PC-9 (cell line): ENCODE data around the gene ST6GALNAC1. TPM values are rescaled to one million over a fixed set of nuclear protein-coding genes. Genes with fewer than 3 reads are reported as not detected.

Experiments
- BruUV-seq: library from RNA; stranded (reverse); fragments of 400-500 nt; replicated peaks from 2 replicates; lab custom pipeline; 2021; lab: Mats Ljungman, UMichigan
- CTCF ChIA-PET: fragments of 300-600 bp; sonication (Branson Sonifier 250); formaldehyde crosslinking; loops from one replicate; lab custom pipeline; 2022; ENCODE audit warnings: antibody characterized with exemption; lab: Charles Lee
- POLR2A ChIA-PET: fragments of 300-600 bp; sonication (Branson Sonifier 250); formaldehyde crosslinking; loops from one replicate; lab custom pipeline; 2022; ENCODE audit warnings: antibody characterized with exemption; ENCODE audit not compliant: unreplicated experiment; lab: Charles Lee
- DNase-seq, 2 experiments: peaks; one replicate each; pipeline versions ENCODE4 v3.0.0 to v3.0.0-alpha.2; 2015 to 2022; ENCODE audit warnings: mixed read lengths in 1 of 2
- H2AFZ ChIP-seq: fragments of 200-600 bp; sonication (generic); 2 replicates; pipeline ENCODE4 v1.8.1; 2017; ENCODE audit warnings: antibody characterized with exemption
- H3F3A ChIP-seq: fragments of 200-600 bp; sonication (generic); 2 replicates; pipeline ENCODE4 v1.8.1; 2017; ENCODE audit warnings: antibody characterized with exemption, mild to moderate bottlenecking, low read depth; ENCODE audit not compliant: insufficient read depth
- H3K27ac ChIP-seq: fragments of 200-600 bp; sonication (generic); 2 replicates; pipeline ENCODE4 v1.6.1; 2016; ENCODE audit warnings: mixed run types
- H3K27me3 ChIP-seq: fragments of 200-600 bp; sonication (generic); 2 replicates; pipeline ENCODE4 v1.6.1; 2016; ENCODE audit warnings: low read depth, mixed run types; ENCODE audit not compliant: insufficient read depth
- H3K36me3 ChIP-seq: fragments of 200-600 bp; sonication (generic); 2 replicates; pipeline ENCODE4 v1.6.1; 2016; ENCODE audit warnings: low read depth, mixed run types
- H3K4me1 ChIP-seq: fragments of 200-600 bp; sonication (generic); replicated peaks from 2 replicates; pipeline ENCODE4 v1.6.1; 2016; ENCODE audit warnings: mixed run types; ENCODE audit not compliant: insufficient read depth
- H3K4me2 ChIP-seq: fragments of 200-600 bp; sonication (generic); 2 replicates; pipeline ENCODE4 v1.6.1; 2017; ENCODE audit warnings: mixed run types
- H3K4me3 ChIP-seq: fragments of 200-600 bp; sonication (generic); 2 replicates; pipeline ENCODE4 v1.6.1; 2016; ENCODE audit warnings: mixed run types
- H3K79me2 ChIP-seq: fragments of 200-600 bp; sonication (generic); 2 replicates; pipeline ENCODE4 v1.6.1; 2017; ENCODE audit warnings: low read depth, mixed run types
- H3K9me2 ChIP-seq: fragments of 200-600 bp; sonication (generic); 2 replicates; pipeline ENCODE4 v1.8.1; 2017; ENCODE audit warnings: mild to moderate bottlenecking; ENCODE audit not compliant: insufficient read depth
- H3K9me3 ChIP-seq: fragments of 200-600 bp; sonication (generic); 2 replicates; pipeline ENCODE4 v1.8.1; 2016; ENCODE audit warnings: low read depth; ENCODE audit not compliant: insufficient read depth
- H4K20me1 ChIP-seq: fragments of 200-600 bp; sonication (generic); 2 replicates; pipeline ENCODE4 v1.8.1; 2017; ENCODE audit not compliant: insufficient read depth
- CTCF ChIP-seq: fragments of 200-600 bp; sonication (generic); conservative IDR thresholded peaks from 2 replicates; pipeline ENCODE4 v1.6.1; 2017; ENCODE audit warnings: mixed run types, antibody characterized with exemption, mild to moderate bottlenecking, moderate library complexity
- EZH2 ChIP-seq: fragments of 200-600 bp; sonication (generic); IDR thresholded peaks from 2 replicates; pipeline ENCODE4 v1.8.0; 2017; ENCODE audit warnings: antibody characterized with exemption, low read depth
- intact Hi-C: fragments of 100-400 bp; cut with micrococcal nuclease; formaldehyde crosslinking; loops from one replicate; pipeline ENCODE4 v1.10.0; 2022; ENCODE audit not compliant: unreplicated experiment
- total RNA-seq: library from RNA; stranded (reverse); gene quantifications from 2 replicates; pipeline ENCODE4 v1.2.3, GENCODE V29; 2021

ST6GALNAC1 gene
- total RNA-seq, 1 experiment from 2014 or later = 0.76 TPM

- no peak for DNase-seq
- intact Hi-C loops = no loop called here
- Histone ChIP-seq H3K4me2 (no peak overlapping the region), H3F3A (no peaks in the 10 kb centered on the region), H3K27me3 (no peaks in the 10 kb centered on the region), H3K36me3 (no peaks in the 10 kb centered on the region), H2AFZ (no peak overlapping the region), H4K20me1 (no peaks in the 10 kb centered on the region), H3K27ac (no peak overlapping the region), H3K79me2 (no peaks in the 10 kb centered on the region), H3K4me3 (no peak overlapping the region), H3K9me2 (no peaks in the 10 kb centered on the region), H3K4me1 (no peaks in the 10 kb centered on the region), H3K9me3 (no peaks in the 10 kb centered on the region)
- ChIA-PET CTCF (interaction anchor here (0.5 kb wide), 1 partner anchor 320 kb away, joined by 24 read pairs; no protein-coding TSS in a partner anchor), POLR2A (interaction anchor here (0.5 kb wide), 1 partner anchor 51 kb away, joined by 3 read pairs; no protein-coding TSS in a partner anchor)
- BruUV-seq = no TSS peak
- TF ChIP-seq EZH2 (no peak), CTCF (no peak)
These were observed 41.8 kb upstream of the ST6GALNAC1 start for GRCh38 chr17:76685366-76685765.

- Histone ChIP-seq H3K4me1 (no peaks in the 10 kb centered on the region), H3K79me2 (no peaks in the 10 kb centered on the region), H3K9me3 (no peaks in the 10 kb centered on the region), H3K4me3 (no peak overlapping the region), H3K36me3 (no peaks in the 10 kb centered on the region), H3K27me3 (no peaks in the 10 kb centered on the region), H3F3A (no peaks in the 10 kb centered on the region), H3K27ac (no peak overlapping the region), H2AFZ (no peak overlapping the region), H3K9me2 (no peaks in the 10 kb centered on the region), H3K4me2 (no peak overlapping the region), H4K20me1 (no peaks in the 10 kb centered on the region)
- POLR2A ChIA-PET = interaction anchor here (0.5 kb wide), 1 partner anchor 50 kb away, joined by 3 read pairs; no protein-coding TSS in a partner anchor
- BruUV-seq = no TSS peak
- DNase-seq = no peak
- intact Hi-C loops = no loop called here
- TF ChIP-seq EZH2 = no peak
- TF ChIP-seq CTCF = no peak
- CTCF ChIA-PET = interaction anchor here (0.5 kb wide), 1 partner anchor 319 kb away, joined by 24 read pairs; no protein-coding TSS in a partner anchor
These were observed 41.2 kb upstream of the ST6GALNAC1 start for GRCh38 chr17:76684756-76685155.

- DNase-seq = no peak
- Histone ChIP-seq H3K27ac (no peak overlapping the region), H3K79me2 (no peaks in the 10 kb centered on the region), H3K36me3 (no peaks in the 10 kb centered on the region), H2AFZ (no peak overlapping the region), H3K4me1 (no peaks in the 10 kb centered on the region), H3K4me3 (no peak overlapping the region), H3K9me3 (no peaks in the 10 kb centered on the region), H4K20me1 (no peaks in the 10 kb centered on the region), H3F3A (no peaks in the 10 kb centered on the region), H3K9me2 (no peaks in the 10 kb centered on the region), H3K4me2 (no peak overlapping the region), H3K27me3 (no peaks in the 10 kb centered on the region)
- BruUV-seq = no TSS peak
- POLR2A ChIA-PET = no interaction called here
- intact Hi-C loops = no loop called here
- no peak for TF ChIP-seq EZH2
- no peak for TF ChIP-seq CTCF
- CTCF ChIA-PET = interaction anchor here (0.7 kb wide), 1 partner anchor 20 kb away, joined by 3 read pairs; no protein-coding TSS in a partner anchor
These were observed 40.6 kb upstream of the ST6GALNAC1 start for GRCh38 chr17:76683921-76684745.
